OCI-M1 (cell line): ENCODE measurements around the gene PEF1.

Experiments used
- DNase-seq: peaks from one replicate; lab custom pipeline; 2025; lab: John Stamatoyannopoulos, UW

PEF1 gene

GRCh38 chr1:31644560-31645273 is at the start of gene PEF1:
Gene PEF1, minus strand, starts transcription at chr1:31644876. Its CDS starts 12 bp downstream, at chr1:31644864.
- DNase-seq = peak; percentile 99

- DNase-seq = no peak
Measured at GRCh38 chr1:31693231-31693630, 48.6 kb upstream of the PEF1 start.

GRCh38 chr1:31691951-31692350 is 47.3 kb upstream of the PEF1 start:
- no peak for DNase-seq

- DNase-seq = no peak
Measured at GRCh38 chr1:31691446-31691845, 46.8 kb upstream of the PEF1 start.

- DNase-seq = no peak
Measured at GRCh38 chr1:31690921-31691320, 46.2 kb upstream of the PEF1 start.

GRCh38 chr1:31689854-31690253 is 45.2 kb upstream of the PEF1 start:
- no peak for DNase-seq

GRCh38 chr1:31689379-31689778 is 44.7 kb upstream of the PEF1 start:
- no peak for DNase-seq

GRCh38 chr1:31688233-31688918 is 43.7 kb upstream of the PEF1 start:
- DNase-seq = no peak

- no peak for DNase-seq
Measured at GRCh38 chr1:31687601-31688000, 42.9 kb upstream of the PEF1 start.

- no peak for DNase-seq
Measured at GRCh38 chr1:31685795-31686194, 41.1 kb upstream of the PEF1 start.

- peak; percentile 32 for DNase-seq
Measured at GRCh38 chr1:31683997-31684396, 39.3 kb upstream of the PEF1 start.

GRCh38 chr1:31681415-31681814 is 36.7 kb upstream of the PEF1 start:
- no peak for DNase-seq

- no peak for DNase-seq
Measured at GRCh38 chr1:31679676-31680230, 35.1 kb upstream of the PEF1 start.

GRCh38 chr1:31679091-31679490 is 34.4 kb upstream of the PEF1 start:
- DNase-seq = no peak

- DNase-seq = no peak
Measured at GRCh38 chr1:31678681-31679080, 34.0 kb upstream of the PEF1 start.

- no peak for DNase-seq
Measured at GRCh38 chr1:31677949-31678348, 33.3 kb upstream of the PEF1 start.

- no peak for DNase-seq
Measured at GRCh38 chr1:31677401-31677800, 32.7 kb upstream of the PEF1 start.

GRCh38 chr1:31675756-31676155 is 31.1 kb upstream of the PEF1 start:
- no peak for DNase-seq

- no peak for DNase-seq
Measured at GRCh38 chr1:31675161-31675560, 30.5 kb upstream of the PEF1 start.

- no peak for DNase-seq
Measured at GRCh38 chr1:31674626-31675025, 29.9 kb upstream of the PEF1 start.

GRCh38 chr1:31673433-31673832 is 28.8 kb upstream of the PEF1 start:
- no peak for DNase-seq

- DNase-seq = no peak
Measured at GRCh38 chr1:31672986-31673385, 28.3 kb upstream of the PEF1 start.

- DNase-seq = no peak
Measured at GRCh38 chr1:31671561-31672201, 27.0 kb upstream of the PEF1 start.
